GM23338 (cell line): ENCODE data around the gene PSMG1. TPM values are rescaled to one million over a fixed set of nuclear protein-coding genes. Genes with fewer than 3 reads are reported as not detected.

Experiments used
- ATAC-seq: fragments of 200-7000 bp; cut with Tn5 transposase; 3 replicates; pipeline ENCODE4 v1.9.1; 2020
- DNase-seq: peaks from one replicate; pipeline ENCODE4 v3.0.0-alpha.2; 2015; ENCODE audit warnings: low spot score
- H2AFZ ChIP-seq: fragments of 200-600 bp; sonication (generic); 2 replicates; pipeline ENCODE4 v1.8.0; 2016; ENCODE audit warnings: antibody characterized with exemption, mild to moderate bottlenecking, moderate library complexity
- H3F3A ChIP-seq: fragments of 200-600 bp; sonication (generic); replicated peaks from 2 replicates; pipeline ENCODE4 v1.8.0; 2017; ENCODE audit warnings: antibody characterized with exemption, mixed run types, low read depth
- H3K27ac ChIP-seq: fragments of 200-600 bp; sonication (generic); 2 replicates; pipeline ENCODE4 v1.6.1; 2016; ENCODE audit warnings: low read depth
- H3K27me3 ChIP-seq: fragments of 200-600 bp; sonication (generic); 2 replicates; pipeline ENCODE4 v1.8.0; 2016; ENCODE audit warnings: mild to moderate bottlenecking, mixed run types, moderate library complexity; ENCODE audit not compliant: insufficient read depth
- H3K36me3 ChIP-seq: fragments of 200-600 bp; sonication (generic); 2 replicates; pipeline ENCODE4 v1.8.0; 2016; ENCODE audit warnings: mild to moderate bottlenecking; ENCODE audit not compliant: insufficient read depth
- H3K4me1 ChIP-seq: fragments of 200-600 bp; sonication (generic); 2 replicates; pipeline ENCODE4 v1.8.0; 2016; ENCODE audit warnings: mild to moderate bottlenecking, moderate library complexity; ENCODE audit not compliant: insufficient read depth
- H3K4me2 ChIP-seq: fragments of 200-600 bp; sonication (generic); 2 replicates; pipeline ENCODE4 v1.7.1; 2017; ENCODE audit warnings: mixed run types
- H3K4me3 ChIP-seq: fragments of 200-600 bp; sonication (generic); 2 replicates; pipeline ENCODE4 v1.6.1; 2016; ENCODE audit warnings: mixed run types
- H3K79me2 ChIP-seq: fragments of 200-600 bp; sonication (generic); replicated peaks from 2 replicates; pipeline ENCODE4 v1.8.0; 2017; ENCODE audit warnings: mild to moderate bottlenecking; ENCODE audit not compliant: insufficient read depth
- H3K9me2 ChIP-seq: fragments of 200-600 bp; sonication (generic); 2 replicates; pipeline ENCODE4 v1.8.0; 2017; ENCODE audit not compliant: insufficient read depth
- H4K20me1 ChIP-seq: fragments of 200-600 bp; sonication (generic); replicated peaks from 2 replicates; pipeline ENCODE4 v1.8.0; 2017; ENCODE audit warnings: mild to moderate bottlenecking; ENCODE audit not compliant: insufficient read depth
- H3K27ac Mint-ChIP-seq: 2 replicates; pipeline ENCODE4 v1.8.0; 2020; ENCODE audit warnings: inconsistent platforms, mild to moderate bottlenecking, moderate library complexity, mixed read lengths
- H3K27me3 Mint-ChIP-seq: 3 replicates; pipeline ENCODE4 v1.8.0; 2022; ENCODE audit warnings: low read depth, mild to moderate bottlenecking, moderate library complexity, mixed read lengths, inconsistent platforms; ENCODE audit not compliant: insufficient read depth, poor library complexity
- H3K36me3 Mint-ChIP-seq: 3 replicates; pipeline ENCODE4 v1.8.0; 2021; ENCODE audit warnings: low read depth, mild to moderate bottlenecking, inconsistent platforms, moderate library complexity, mixed read lengths
- H3K4me1 Mint-ChIP-seq: 3 replicates; pipeline ENCODE4 v1.8.0; 2020; ENCODE audit warnings: mild to moderate bottlenecking, inconsistent platforms, mixed read lengths
- H3K4me3 Mint-ChIP-seq: 3 replicates; pipeline ENCODE4 v1.8.0; 2021; ENCODE audit warnings: moderate library complexity, mild to moderate bottlenecking, inconsistent platforms, mixed read lengths
- H3K9me3 Mint-ChIP-seq: 3 replicates; pipeline ENCODE4 v1.8.0; 2020; ENCODE audit warnings: moderate library complexity, mild to moderate bottlenecking, inconsistent platforms, mixed read lengths
- CREB1 ChIP-seq: fragments of 250-450 bp; sonication (Bioruptor Pico); IDR thresholded peaks from 2 replicates; pipeline ENCODE4 v1.5.0; 2020; ENCODE audit warnings: low read depth, mild to moderate bottlenecking, moderate library complexity
- CTCF ChIP-seq, 2 experiments: fragments of 200-600 bp in 1 of 2; sonication (generic) in 1 of 2; conservative IDR thresholded peaks; 2 replicates each; pipeline versions ENCODE4 v1.5.1 to v1.6.1; 2016 to 2017; ENCODE audit warnings: antibody characterized with exemption in 2 of 2, low read depth in 2 of 2, mild to moderate bottlenecking in 2 of 2, moderate library complexity in 1 of 2
- EZH2 ChIP-seq: fragments of 200-600 bp; sonication (generic); IDR thresholded peaks from one replicate; pipeline ENCODE4 v1.8.0; 2017; ENCODE audit warnings: antibody characterized with exemption, mild to moderate bottlenecking, low read depth; ENCODE audit not compliant: unreplicated experiment
- EZH2phosphoT487 ChIP-seq: fragments of 200-600 bp; sonication (generic); IDR thresholded peaks from one replicate; pipeline ENCODE4 v1.8.1; 2018; ENCODE audit warnings: antibody characterized with exemption; ENCODE audit not compliant: unreplicated experiment
- JUNB ChIP-seq: IDR thresholded peaks from one replicate; pipeline ENCODE4 v1.6.1; 2016; ENCODE audit warnings: antibody characterized with exemption; ENCODE audit not compliant: unreplicated experiment
- NANOG ChIP-seq: IDR thresholded peaks from 2 replicates; pipeline ENCODE4 v1.6.1; 2016; ENCODE audit warnings: antibody characterized with exemption, borderline replicate concordance
- POLR2AphosphoS5 ChIP-seq: IDR thresholded peaks from 2 replicates; pipeline ENCODE4 v1.6.1; 2016; ENCODE audit warnings: antibody characterized with exemption, low read depth
- STAT1 ChIP-seq: IDR thresholded peaks from one replicate; pipeline ENCODE4 v1.6.1; 2016; ENCODE audit warnings: antibody characterized with exemption; ENCODE audit not compliant: unreplicated experiment
- ZNF114 ChIP-seq: fragments of 250-450 bp; sonication (Bioruptor Pico); IDR thresholded peaks from 2 replicates; pipeline ENCODE4 v1.5.0; 2020; ENCODE audit warnings: mild to moderate bottlenecking, moderate library complexity
- ZNF331 ChIP-seq: fragments of 250-450 bp; sonication (Bioruptor Pico); IDR thresholded peaks from 2 replicates; pipeline ENCODE4 v1.5.0; 2020; ENCODE audit warnings: low read depth, mild to moderate bottlenecking, moderate library complexity
- polyA plus RNA-seq: library from polyadenylated mRNA; unstranded; fragments of >200 nt; fragmentation: Nextera tagmentation; extraction: Ambion mirVana; gene quantifications from 2 replicates; pipeline ENCODE4 v1.2.1, GENCODE V29; 2016
- total RNA-seq: library from RNA; depleted of rRNA; stranded (reverse); fragments of >200 nt; shearing (Covaris generic); gene quantifications from 2 replicates; pipeline ENCODE4 v1.2.3, GENCODE V29; 2014
- TF ChIP-seq, protein P1 (sequence below): IDR thresholded peaks from 2 replicates; pipeline ENCODE4 v1.6.1; 2016; ENCODE audit warnings: antibody characterized with exemption
- TF ChIP-seq, protein P2 (sequence below): fragments of 250-450 bp; sonication (Bioruptor Pico); IDR thresholded peaks from 2 replicates; pipeline ENCODE4 v1.5.0; 2020; ENCODE audit warnings: mild to moderate bottlenecking, moderate library complexity
- TF ChIP-seq, protein P3 (sequence below): IDR thresholded peaks from one replicate; pipeline ENCODE4 v1.6.1; 2018; ENCODE audit warnings: antibody characterized with exemption; ENCODE audit not compliant: unreplicated experiment

PSMG1 gene
- total and polyA plus RNA-seq, 2 experiments from 2014 or later = 78.4 to 158 TPM

DNA sequence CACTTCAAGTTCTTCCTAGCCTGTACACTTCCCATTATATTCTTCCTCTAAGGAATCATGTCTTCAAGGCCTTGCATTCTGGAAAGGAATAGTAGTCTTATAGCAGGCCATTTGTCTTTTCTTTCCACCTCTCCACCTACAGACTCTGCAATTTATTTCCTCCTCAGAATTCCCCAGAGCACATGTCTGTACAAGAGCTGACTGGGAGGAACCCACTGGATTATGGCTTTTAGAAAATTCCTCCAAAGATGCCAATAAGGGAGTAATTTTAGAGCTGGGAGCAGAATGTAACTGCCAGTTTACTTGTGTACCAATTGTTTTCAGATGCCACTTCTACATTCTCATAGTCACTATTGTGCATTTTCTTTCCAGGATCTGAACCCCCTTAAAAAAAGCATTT lies 3.4 kb upstream of the PSMG1 start:
- Mint-ChIP-seq H3K27me3 (peaks cover 8% of the 10 kb centered on the region), H3K27ac (no peak overlapping the region), H3K9me3 (no peaks in the 10 kb centered on the region), H3K4me3 (no peak overlapping the region), H3K36me3 (0 out of 3 replicates have a peak, but pooled peaks cover under 1% of the 10 kb centered on the region), H3K4me1 (peaks cover 36% of the 10 kb centered on the region)
- Histone ChIP-seq H3K27ac (no peak overlapping the region), H3K36me3 (no peaks in the 10 kb centered on the region), H3K27me3 (no peaks in the 10 kb centered on the region), H3K4me2 (no peak overlapping the region), H3F3A (no peaks in the 10 kb centered on the region; the same call in 1 of the 2 replicates), H3K4me3 (no peak overlapping the region), H4K20me1 (peaks cover 5% of the 10 kb centered on the region; the same call in 1 of the 2 replicates), H3K4me1 (peaks cover 17% of the 10 kb centered on the region; the same call in 1 of the 2 replicates), H2AFZ (no peak overlapping the region), H3K9me2 (no peaks in the 10 kb centered on the region), H3K79me2 (peaks cover 10% of the 10 kb centered on the region)
- ATAC-seq (no peak), DNase-seq (no peak)
- no peak for TF ChIP-seq JUNB
- TF ChIP-seq EZH2 = no peak
- no peak for TF ChIP-seq CREB1 (CRISPR knock-in tag)
- TF ChIP-seq, protein P1, sequence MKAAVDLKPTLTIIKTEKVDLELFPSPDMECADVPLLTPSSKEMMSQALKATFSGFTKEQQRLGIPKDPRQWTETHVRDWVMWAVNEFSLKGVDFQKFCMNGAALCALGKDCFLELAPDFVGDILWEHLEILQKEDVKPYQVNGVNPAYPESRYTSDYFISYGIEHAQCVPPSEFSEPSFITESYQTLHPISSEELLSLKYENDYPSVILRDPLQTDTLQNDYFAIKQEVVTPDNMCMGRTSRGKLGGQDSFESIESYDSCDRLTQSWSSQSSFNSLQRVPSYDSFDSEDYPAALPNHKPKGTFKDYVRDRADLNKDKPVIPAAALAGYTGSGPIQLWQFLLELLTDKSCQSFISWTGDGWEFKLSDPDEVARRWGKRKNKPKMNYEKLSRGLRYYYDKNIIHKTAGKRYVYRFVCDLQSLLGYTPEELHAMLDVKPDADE = no peak
- no peak for TF ChIP-seq CTCF (conservative IDR thresholded peaks at IDR 0.05; ENCODE audit: low read depth in 2 of 2)
- no peak for TF ChIP-seq EZH2phosphoT487
- TF ChIP-seq STAT1 = no peak
- no peak for TF ChIP-seq ZNF331 (CRISPR knock-in tag)
- TF ChIP-seq, protein P2, sequence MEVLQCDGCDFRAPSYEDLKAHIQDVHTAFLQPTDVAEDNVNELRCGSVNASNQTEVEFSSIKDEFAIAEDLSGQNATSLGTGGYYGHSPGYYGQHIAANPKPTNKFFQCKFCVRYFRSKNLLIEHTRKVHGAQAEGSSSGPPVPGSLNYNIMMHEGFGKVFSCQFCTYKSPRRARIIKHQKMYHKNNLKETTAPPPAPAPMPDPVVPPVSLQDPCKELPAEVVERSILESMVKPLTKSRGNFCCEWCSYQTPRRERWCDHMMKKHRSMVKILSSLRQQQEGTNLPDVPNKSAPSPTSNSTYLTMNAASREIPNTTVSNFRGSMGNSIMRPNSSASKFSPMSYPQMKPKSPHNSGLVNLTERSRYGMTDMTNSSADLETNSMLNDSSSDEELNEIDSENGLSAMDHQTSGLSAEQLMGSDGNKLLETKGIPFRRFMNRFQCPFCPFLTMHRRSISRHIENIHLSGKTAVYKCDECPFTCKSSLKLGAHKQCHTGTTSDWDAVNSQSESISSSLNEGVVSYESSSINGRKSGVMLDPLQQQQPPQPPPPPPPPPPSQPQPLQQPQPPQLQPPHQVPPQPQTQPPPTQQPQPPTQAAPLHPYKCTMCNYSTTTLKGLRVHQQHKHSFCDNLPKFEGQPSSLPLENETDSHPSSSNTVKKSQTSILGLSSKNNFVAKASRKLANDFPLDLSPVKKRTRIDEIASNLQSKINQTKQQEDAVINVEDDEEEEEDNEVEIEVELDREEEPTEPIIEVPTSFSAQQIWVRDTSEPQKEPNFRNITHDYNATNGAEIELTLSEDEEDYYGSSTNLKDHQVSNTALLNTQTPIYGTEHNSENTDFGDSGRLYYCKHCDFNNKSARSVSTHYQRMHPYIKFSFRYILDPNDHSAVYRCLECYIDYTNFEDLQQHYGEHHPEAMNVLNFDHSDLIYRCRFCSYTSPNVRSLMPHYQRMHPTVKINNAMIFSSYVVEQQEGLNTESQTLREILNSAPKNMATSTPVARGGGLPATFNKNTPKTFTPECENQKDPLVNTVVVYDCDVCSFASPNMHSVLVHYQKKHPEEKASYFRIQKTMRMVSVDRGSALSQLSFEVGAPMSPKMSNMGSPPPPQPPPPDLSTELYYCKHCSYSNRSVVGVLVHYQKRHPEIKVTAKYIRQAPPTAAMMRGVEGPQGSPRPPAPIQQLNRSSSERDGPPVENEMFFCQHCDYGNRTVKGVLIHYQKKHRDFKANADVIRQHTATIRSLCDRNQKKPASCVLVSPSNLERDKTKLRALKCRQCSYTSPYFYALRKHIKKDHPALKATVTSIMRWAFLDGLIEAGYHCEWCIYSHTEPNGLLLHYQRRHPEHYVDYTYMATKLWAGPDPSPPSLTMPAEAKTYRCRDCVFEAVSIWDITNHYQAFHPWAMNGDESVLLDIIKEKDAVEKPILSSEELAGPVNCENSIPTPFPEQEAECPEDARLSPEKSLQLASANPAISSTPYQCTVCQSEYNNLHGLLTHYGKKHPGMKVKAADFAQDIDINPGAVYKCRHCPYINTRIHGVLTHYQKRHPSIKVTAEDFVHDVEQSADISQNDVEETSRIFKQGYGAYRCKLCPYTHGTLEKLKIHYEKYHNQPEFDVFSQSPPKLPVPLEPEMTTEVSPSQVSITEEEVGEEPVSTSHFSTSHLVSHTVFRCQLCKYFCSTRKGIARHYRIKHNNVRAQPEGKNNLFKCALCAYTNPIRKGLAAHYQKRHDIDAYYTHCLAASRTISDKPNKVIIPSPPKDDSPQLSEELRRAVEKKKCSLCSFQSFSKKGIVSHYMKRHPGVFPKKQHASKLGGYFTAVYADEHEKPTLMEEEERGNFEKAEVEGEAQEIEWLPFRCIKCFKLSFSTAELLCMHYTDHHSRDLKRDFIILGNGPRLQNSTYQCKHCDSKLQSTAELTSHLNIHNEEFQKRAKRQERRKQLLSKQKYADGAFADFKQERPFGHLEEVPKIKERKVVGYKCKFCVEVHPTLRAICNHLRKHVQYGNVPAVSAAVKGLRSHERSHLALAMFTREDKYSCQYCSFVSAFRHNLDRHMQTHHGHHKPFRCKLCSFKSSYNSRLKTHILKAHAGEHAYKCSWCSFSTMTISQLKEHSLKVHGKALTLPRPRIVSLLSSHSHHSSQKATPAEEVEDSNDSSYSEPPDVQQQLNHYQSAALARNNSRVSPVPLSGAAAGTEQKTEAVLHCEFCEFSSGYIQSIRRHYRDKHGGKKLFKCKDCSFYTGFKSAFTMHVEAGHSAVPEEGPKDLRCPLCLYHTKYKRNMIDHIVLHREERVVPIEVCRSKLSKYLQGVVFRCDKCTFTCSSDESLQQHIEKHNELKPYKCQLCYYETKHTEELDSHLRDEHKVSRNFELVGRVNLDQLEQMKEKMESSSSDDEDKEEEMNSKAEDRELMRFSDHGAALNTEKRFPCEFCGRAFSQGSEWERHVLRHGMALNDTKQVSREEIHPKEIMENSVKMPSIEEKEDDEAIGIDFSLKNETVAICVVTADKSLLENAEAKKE (CRISPR knock-in tag) = no peak
- no peak for TF ChIP-seq POLR2AphosphoS5
- TF ChIP-seq NANOG = no peak
- TF ChIP-seq, protein P3, sequence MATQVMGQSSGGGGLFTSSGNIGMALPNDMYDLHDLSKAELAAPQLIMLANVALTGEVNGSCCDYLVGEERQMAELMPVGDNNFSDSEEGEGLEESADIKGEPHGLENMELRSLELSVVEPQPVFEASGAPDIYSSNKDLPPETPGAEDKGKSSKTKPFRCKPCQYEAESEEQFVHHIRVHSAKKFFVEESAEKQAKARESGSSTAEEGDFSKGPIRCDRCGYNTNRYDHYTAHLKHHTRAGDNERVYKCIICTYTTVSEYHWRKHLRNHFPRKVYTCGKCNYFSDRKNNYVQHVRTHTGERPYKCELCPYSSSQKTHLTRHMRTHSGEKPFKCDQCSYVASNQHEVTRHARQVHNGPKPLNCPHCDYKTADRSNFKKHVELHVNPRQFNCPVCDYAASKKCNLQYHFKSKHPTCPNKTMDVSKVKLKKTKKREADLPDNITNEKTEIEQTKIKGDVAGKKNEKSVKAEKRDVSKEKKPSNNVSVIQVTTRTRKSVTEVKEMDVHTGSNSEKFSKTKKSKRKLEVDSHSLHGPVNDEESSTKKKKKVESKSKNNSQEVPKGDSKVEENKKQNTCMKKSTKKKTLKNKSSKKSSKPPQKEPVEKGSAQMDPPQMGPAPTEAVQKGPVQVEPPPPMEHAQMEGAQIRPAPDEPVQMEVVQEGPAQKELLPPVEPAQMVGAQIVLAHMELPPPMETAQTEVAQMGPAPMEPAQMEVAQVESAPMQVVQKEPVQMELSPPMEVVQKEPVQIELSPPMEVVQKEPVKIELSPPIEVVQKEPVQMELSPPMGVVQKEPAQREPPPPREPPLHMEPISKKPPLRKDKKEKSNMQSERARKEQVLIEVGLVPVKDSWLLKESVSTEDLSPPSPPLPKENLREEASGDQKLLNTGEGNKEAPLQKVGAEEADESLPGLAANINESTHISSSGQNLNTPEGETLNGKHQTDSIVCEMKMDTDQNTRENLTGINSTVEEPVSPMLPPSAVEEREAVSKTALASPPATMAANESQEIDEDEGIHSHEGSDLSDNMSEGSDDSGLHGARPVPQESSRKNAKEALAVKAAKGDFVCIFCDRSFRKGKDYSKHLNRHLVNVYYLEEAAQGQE = no peak
- TF ChIP-seq ZNF114 (CRISPR knock-in tag) = no peak
